HG02938 (cell line): Measurements from ENCODE around the gene ERGIC1.
A peak's percentile ranks its signal among the peaks of the same experiment; 100 is the strongest.
"Not testable (repeated sequence)": the region's sequence is repeated elsewhere in the genome, so short reads cannot be mapped to it uniquely, and the experiment has no call there.

Source experiments
- ATAC-seq: cut with Tn5 transposase; IDR thresholded peaks from one replicate; pipeline ENCODE4 v1.9.1; 2021; ENCODE audit warnings: mild to moderate bottlenecking, moderate library complexity; ENCODE audit not compliant: unreplicated experiment

ERGIC1 gene

GRCh38 chr5:172833686-172834414, at the start of gene ERGIC1:
Gene ERGIC1 (plus strand): TSS chr5:172834251. CDS start chr5:172834414, 163 bp downstream.
- peak; percentile 60 for ATAC-seq

DNA sequence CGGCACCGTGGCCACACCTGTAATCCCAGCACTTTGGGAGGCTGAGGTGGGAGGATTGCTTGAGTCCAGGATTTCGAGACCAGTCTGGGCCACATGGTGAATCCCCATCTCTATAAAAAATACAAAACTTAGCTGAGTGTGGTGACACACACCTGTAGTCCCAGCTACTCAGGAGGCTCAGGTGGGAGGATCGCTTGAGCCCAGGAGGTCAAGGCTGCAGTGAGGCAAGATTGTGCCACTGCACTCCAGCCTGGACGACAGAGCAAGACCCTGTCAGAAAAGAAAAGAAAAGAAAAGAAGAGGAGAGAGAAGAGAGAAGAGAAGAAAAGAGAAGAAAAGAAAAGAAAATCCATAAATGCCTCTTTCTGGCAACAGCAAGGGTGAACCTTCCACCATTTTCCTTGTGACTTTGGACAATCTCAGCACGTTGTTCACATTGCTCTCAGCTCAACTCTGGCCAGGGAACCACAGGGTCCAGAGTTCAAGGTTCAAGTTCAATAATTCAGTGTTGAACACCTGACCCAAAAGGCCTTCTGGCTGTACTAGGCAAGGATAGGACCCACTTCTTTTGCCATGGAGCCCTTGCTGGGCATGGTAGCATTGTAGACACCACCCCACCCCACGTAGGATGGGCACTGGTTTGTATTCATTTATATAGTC, 48.5 kb upstream of the ERGIC1 start:
- ATAC-seq, result no peak

GRCh38 chr5:172786736-172787462, 47.2 kb upstream of the ERGIC1 start:
- ATAC-seq, result no peak

DNA sequence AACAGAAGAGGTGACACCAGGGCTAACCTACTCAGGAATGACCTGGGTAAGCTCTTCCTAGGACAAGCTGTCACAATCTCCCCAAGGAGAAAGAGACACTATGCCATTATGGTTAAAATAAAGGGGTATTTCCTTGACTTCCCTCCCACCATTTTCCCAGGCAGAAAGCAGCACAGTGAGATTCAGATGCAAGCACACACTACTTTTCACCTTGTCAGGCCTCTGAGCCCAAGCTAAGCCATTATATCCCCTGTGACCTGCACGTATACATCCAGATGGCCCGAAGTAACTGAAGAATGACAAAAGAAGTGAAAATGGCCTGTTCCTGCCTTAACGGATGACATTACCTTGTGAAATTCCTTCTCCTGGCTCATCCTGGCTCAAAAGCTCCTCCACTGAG, 46.5 kb upstream of the ERGIC1 start:
- ATAC-seq, result not testable (repeated sequence)

GRCh38 chr5:172788771-172789686, 45.0 kb upstream of the ERGIC1 start:
- ATAC-seq, result no peak

DNA sequence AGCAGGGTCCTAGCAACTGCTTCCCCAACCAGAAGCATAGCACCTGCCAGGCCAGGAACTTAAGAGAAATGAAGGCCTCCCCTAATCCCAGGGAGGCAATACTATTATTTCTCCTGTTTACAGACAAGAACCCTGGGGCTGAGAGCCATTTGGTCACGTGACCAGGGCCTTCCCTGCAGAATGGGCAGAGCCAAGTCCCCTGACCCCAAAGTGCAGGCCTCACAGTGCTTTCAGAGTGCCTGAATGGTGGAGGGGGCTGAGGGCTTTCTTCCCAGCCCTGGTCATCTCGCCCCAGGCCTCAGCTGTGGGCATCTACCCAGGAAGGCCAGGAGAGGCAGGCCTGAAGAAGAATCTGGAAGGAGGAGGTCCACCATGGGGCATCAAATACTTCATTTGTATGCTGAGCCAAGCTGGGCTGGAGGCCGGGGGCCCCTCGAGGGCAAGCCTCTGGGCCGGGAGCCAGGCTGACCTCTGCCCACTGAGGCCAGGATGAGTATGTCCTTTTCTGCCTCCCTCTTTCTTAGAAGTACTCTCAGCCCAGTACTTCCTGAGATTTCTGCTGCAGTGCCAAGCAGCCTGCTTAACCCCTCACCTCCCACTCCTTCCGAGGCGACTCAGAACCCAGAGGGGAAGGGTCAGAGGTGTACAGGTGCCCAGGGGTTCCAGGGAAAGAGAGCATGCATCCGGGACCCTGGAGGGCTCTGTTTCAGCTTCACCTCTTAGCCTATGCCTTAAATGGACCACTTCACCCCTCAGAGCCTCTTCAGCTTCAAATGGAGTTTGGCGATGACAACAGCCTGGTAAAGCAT, 44.2 kb upstream of the ERGIC1 start:
- no peak for ATAC-seq

DNA sequence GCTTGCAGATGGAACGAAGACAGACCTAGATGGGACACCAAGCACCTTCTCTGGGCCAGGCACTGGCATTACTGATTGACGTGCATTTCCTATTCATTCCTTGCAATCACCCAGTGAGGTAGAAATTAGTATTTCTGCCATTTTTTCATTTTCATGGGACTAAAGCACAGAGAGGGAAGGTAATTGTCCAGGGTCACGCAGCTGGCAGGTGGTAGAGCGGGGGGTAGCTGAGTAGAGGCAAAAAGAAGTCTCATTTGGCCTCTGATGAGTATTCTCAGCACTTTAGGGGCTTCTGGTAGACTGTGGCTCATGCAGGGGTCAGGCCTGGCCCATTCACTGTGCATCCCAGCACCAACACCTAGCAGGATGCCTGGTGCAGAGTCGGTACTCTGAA, 43.6 kb upstream of the ERGIC1 start:
- ATAC-seq, result no peak

DNA sequence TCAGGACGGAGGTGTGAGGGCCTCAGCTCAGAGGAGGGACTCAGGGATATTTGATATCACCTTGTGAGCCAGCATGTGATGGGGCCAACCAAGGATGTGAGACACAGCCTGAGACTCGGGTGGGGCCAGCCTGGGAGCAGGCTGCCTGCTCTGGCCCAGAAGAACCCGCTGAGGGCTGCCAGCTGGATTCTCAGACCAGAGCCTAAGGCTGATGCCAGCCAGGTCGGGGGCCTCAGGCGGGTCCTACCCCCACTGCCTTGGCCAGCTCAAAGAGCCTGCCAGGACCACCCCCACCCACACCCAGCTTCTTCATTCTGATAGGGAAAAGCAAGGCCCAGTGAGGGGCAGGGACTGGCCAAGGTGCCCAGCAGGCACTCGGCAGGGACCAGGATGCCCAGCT, 42.8 kb upstream of the ERGIC1 start:
- ATAC-seq, result no peak

DNA sequence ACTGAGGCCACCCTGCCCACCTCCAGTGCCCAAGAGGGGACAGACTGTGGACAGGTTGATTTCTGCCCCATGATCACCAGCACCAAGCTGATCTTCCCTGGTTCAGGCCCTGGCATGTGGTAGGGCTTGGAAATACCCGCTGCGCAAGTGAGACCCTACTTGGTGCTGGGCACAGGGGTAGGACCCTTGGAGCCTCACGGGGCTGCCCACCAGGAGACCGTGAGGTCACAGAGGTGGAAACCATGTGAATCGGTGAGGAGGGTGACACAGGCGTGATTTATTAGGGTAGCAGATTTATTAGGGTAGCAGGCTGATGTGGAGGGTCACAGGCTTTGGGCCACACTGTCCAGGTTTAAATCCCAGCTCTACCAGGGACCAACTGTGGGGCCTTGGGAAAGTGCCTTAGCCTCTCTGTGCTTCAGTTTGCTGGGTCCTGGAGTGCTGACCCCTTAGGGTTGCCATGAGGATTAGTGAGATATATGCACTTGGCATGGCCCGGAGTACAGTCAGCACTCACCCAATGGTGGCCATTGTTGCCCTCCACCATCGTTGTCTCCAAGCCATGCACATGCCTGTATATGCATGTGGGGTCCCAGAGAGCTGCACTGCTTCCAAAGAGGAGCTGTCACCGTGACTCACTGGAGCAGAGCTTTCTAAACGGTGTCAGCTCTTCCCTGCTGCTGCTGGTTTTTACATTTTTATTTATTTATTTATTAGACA, 42.2 kb upstream of the ERGIC1 start:
- ATAC-seq, result no peak

DNA sequence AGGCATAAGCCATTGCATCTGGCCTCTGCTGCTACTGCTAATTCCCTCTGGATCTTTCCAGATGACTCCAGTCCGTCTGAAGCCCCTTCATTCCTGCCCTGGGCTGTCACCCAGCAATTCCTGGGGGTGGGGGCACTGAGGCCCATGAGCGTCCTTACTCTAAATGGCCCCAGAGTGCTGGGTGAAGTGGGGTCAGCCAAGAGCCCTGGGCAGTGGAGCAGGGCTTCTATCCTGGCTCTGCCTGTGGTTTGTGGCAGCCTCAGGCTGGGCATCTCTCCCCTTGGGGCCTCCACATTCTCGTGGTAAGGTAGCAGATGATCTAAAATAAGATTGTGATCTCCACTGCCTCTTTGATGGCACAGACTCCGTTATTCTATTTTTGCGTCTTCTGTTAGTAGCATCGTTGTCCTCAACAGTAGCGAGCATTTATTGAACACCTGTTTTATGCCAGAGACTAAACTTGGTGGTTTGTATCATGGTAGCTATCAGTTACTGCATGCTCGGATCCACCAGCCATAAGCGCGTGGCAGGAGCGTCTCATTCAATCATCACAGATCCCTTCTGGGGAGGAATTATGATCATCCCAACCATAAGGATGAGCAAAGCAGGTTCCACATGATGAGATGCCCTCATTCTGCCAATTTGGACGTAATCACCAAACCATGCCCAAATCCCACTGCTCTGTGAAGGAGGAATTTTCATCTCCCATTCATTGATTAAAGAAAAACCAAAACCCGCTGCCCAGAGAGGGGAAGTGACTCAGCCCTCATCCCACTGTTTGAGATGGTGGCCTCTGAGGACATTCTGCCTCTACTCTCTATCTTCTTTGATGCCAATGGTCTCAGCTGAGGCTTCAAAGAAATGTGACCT, 41.1 kb upstream of the ERGIC1 start:
- ATAC-seq, result no peak

DNA sequence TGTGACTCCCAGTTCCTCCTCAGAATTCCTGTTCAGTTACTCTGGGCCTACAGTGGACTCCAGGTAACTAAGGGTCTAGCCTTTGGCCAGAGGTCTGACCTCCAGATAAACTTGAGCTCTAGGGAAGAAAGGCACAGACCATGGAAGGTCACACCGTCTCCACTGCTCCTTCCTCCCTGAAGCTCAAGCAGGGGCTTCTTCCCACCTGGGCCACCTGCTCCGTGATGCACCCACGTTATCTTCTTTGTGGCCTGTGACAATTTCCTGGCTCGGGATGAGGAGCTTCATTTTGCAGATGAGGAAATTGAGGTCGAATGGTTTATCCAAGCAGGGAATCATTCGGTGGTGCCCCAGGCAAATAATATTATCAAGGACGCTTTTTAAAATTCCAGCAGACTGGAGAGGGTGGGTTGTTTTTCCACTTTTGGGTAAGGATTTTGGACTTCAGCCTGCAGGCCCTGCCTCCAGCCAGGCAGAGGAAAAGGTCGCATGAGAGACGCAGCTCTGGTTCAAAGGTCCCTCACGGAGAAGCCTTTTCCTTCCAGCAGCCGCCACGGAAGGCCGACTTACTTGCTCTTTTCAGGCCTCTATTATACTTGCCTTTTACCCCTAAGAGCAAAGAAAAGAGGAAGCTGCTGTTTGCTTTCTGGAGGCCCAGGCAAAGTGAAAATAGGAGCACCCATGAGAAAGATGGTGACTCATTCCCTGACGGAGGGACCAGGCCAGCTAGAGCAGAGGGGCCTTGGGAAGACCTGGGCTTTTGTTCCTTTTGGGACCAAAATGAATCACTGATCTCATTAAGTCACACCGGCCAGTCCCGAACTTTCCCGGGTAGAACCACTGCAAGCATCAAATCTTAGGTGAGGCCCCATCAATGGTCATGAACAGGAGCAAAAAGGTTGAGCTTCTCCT, 40.2 kb upstream of the ERGIC1 start:
- no peak for ATAC-seq

GRCh38 chr5:172795318-172795977, 38.6 kb upstream of the ERGIC1 start:
- ATAC-seq, result no peak

DNA sequence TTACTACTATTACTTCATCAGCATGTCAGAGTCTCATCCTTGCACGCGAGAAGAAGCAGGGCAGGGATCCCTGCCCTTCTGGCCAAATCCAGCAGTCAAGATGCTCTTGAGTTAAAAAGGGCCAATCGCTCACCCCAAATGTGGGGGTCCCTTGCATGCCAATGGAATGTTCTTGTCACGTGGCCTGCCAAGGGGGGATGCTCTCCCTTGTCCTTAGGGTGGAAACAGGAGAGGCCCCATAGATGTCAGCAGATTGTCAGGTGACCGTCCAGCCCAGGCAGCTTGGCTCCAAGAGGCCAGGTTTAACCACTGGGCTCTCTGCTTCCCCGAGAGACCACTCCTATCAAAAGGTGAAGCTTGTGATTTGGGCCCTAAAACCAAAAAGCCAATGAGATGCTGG, 37.7 kb upstream of the ERGIC1 start:
- no peak for ATAC-seq

DNA sequence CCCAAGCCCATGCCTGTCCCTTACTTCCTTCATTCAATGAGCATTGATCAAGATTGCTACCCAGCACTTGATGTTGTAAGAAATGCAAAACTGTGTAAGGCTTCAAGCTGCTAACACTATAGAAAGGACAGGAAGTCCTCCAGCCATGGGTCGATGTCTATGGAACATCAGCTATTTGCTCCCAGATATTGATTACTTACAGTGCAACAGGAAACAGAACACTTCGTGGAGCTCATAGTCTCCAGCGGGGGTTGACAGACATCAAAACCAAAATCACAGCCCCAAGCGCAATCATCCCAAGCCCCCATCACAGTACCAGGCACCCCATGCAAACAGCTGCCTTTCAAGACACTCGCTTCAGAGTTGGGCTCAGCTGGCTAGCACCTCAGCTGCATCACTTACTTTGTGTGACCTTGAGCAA, 36.3 kb upstream of the ERGIC1 start:
- no peak for ATAC-seq

- no peak for ATAC-seq
These were observed 35.4 kb upstream of the ERGIC1 start for GRCh38 chr5:172798422-172799215.

- ATAC-seq, result no peak
These were observed 34.6 kb upstream of the ERGIC1 start for GRCh38 chr5:172799416-172799815.
